ENCODE data around the gene TRMO.
A peak's percentile ranks its signal among the peaks of the same experiment; 100 is the strongest.

The TRMO gene

GRCh38 chr9:97903177-97903576 lies 19.1 kb downstream of the TRMO start:
- DNase-seq (ENCODE audit: low spot score) = no peak

- DNase-seq (ENCODE audit: low spot score) = peak; percentile 68
These were observed 21.3 kb downstream of the TRMO start for GRCh38 chr9:97900738-97901565.

- DNase-seq (ENCODE audit: low spot score) = no peak
These were observed 22.1 kb downstream of the TRMO start for GRCh38 chr9:97900103-97900737.

GRCh38 chr9:97895695-97896332 lies 26.5 kb downstream of the TRMO start:
- DNase-seq (ENCODE audit: low spot score) = peak; percentile 52

GRCh38 chr9:97895211-97895610 lies 27.1 kb downstream of the TRMO start:
- no peak for DNase-seq (ENCODE audit: low spot score)

GRCh38 chr9:97892421-97892820 lies 29.9 kb downstream of the TRMO start:
- no peak for DNase-seq (ENCODE audit: low spot score)

- no peak for DNase-seq (ENCODE audit: low spot score)
These were observed 30.6 kb downstream of the TRMO start for GRCh38 chr9:97891736-97892135.

- DNase-seq (ENCODE audit: low spot score) = no peak
These were observed 32.1 kb downstream of the TRMO start for GRCh38 chr9:97889941-97890887.

- no peak for DNase-seq (ENCODE audit: low spot score)
These were observed 42.0 kb downstream of the TRMO start for GRCh38 chr9:97880336-97880735.

GRCh38 chr9:97876061-97876460 lies 46.2 kb downstream of the TRMO start:
- DNase-seq (ENCODE audit: low spot score) = no peak

GRCh38 chr9:97875111-97875510 lies 47.2 kb downstream of the TRMO start:
- no peak for DNase-seq (ENCODE audit: low spot score)

- DNase-seq (ENCODE audit: low spot score) = no peak
These were observed 47.7 kb downstream of the TRMO start for GRCh38 chr9:97874624-97875023.

- DNase-seq (ENCODE audit: low spot score) = peak; percentile 49
These were observed 48.4 kb downstream of the TRMO start for GRCh38 chr9:97873882-97874281.

GRCh38 chr9:97873425-97873824 lies 48.9 kb downstream of the TRMO start:
- no peak for DNase-seq (ENCODE audit: low spot score)

GRCh38 chr9:97868859-97869258 lies 53.4 kb downstream of the TRMO start:
- DNase-seq (ENCODE audit: low spot score) = no peak

- DNase-seq (ENCODE audit: low spot score) = no peak
These were observed 55.5 kb downstream of the TRMO start for GRCh38 chr9:97866848-97867247.

- DNase-seq (ENCODE audit: low spot score) = no peak
These were observed 56.0 kb downstream of the TRMO start for GRCh38 chr9:97866300-97866699.

GRCh38 chr9:97864396-97864795 lies 57.9 kb downstream of the TRMO start:
- DNase-seq (ENCODE audit: low spot score) = no peak

GRCh38 chr9:97863314-97863713 lies 59.0 kb downstream of the TRMO start:
- DNase-seq (ENCODE audit: low spot score) = no peak

- DNase-seq (ENCODE audit: low spot score) = no peak
These were observed 61.2 kb downstream of the TRMO start for GRCh38 chr9:97861148-97861475.

GRCh38 chr9:97860451-97861147 lies 61.7 kb downstream of the TRMO start:
- no peak for DNase-seq (ENCODE audit: low spot score)

GRCh38 chr9:97859346-97859745 lies 63.0 kb downstream of the TRMO start:
- DNase-seq (ENCODE audit: low spot score) = no peak

Measured in RKO (cell line).